Coronary artery (tissue), 2 donors: ENCODE measurements around the gene TBC1D5.

Source experiments
- DNase-seq: peaks from one replicate; pipeline ENCODE4 v3.0.0-alpha.2; 2017; ENCODE audit warnings: low spot score
- H3K27ac ChIP-seq, 2 donors: fragments of 200-600 bp; sonication (generic); one replicate each; pipeline ENCODE4 v1.5.1; 2016 to 2019
- H3K4me3 ChIP-seq: fragments of 200-600 bp; sonication (generic); 2 replicates; pipeline ENCODE4 v1.5.1; 2016; ENCODE audit warnings: mild to moderate bottlenecking, moderate library complexity
- TF ChIP-seq, protein P1 (sequence below): fragments of 200-600 bp; sonication (generic); IDR thresholded peaks from one replicate; pipeline ENCODE4 v1.5.1; 2019; ENCODE audit warnings: antibody characterized with exemption

Gene TBC1D5

DNA sequence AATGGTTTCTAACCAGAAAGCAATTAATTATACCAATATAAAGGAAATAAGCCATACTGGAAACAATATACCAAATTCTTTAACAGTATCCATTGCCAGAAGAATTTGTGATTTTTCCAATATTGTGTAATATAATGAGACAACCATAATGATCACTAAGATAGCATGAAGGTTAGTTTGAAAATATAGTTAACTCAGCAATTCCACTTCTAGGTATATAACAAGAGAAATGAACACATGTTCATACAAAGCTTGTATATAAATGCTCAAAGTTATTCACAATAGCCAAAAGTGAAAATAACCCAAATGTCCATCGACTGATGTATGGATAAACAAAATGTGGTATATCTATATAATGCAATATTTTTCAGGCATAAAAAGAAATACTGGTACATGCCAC lies 369.1 kb downstream of the TBC1D5 start:
- no peak for DNase-seq

DNA sequence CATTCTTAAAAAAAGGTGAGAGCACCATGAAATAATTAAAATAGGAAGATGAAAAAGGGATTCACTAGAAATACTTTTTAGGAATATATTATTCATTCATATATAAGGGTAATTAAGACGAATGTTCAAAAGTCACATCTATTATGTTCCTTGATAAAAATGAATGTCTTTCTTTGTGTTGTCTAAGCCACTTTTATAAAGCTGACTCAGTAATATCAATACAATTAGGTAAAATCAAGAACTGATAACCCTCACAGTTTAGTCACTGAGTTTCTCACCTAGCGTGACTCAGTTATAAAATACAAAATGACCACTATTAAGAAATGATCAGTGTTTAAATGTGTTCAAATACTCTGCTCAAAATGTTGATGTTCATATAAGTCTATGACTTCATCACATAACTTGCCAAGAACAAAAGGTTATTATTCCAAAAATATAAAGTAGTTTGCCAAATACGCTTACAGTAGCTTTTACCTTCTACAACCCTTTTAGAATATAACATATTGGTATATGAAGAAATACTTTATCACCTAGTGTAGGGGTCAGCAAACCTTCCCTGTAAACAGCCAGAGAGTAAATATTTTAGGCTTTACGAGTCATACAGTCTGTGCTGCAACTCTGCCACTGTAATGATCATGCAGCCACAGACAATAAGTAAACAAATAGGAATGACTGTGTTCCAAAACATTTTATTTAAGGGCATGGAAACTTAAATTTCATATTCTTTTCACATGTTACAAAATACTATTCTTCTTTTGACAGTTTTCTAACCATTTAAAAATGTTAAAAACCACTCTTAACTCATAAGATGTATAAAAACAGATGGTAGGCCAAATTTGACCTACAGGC lies 369.8 kb downstream of the TBC1D5 start:
- TF ChIP-seq, protein P1, sequence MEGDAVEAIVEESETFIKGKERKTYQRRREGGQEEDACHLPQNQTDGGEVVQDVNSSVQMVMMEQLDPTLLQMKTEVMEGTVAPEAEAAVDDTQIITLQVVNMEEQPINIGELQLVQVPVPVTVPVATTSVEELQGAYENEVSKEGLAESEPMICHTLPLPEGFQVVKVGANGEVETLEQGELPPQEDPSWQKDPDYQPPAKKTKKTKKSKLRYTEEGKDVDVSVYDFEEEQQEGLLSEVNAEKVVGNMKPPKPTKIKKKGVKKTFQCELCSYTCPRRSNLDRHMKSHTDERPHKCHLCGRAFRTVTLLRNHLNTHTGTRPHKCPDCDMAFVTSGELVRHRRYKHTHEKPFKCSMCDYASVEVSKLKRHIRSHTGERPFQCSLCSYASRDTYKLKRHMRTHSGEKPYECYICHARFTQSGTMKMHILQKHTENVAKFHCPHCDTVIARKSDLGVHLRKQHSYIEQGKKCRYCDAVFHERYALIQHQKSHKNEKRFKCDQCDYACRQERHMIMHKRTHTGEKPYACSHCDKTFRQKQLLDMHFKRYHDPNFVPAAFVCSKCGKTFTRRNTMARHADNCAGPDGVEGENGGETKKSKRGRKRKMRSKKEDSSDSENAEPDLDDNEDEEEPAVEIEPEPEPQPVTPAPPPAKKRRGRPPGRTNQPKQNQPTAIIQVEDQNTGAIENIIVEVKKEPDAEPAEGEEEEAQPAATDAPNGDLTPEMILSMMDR, result no peak
- Histone ChIP-seq H3K27ac (no peak overlapping the region), H3K4me3 (no peak overlapping the region)
- DNase-seq, result no peak

More for the DNA sequence above, 369.1 kb downstream of the TBC1D5 start:
- H3K27ac ChIP-seq, result no peak overlapping the region
- no peak overlapping the region for H3K4me3 ChIP-seq
- TF ChIP-seq, protein P1, result no peak

DNA sequence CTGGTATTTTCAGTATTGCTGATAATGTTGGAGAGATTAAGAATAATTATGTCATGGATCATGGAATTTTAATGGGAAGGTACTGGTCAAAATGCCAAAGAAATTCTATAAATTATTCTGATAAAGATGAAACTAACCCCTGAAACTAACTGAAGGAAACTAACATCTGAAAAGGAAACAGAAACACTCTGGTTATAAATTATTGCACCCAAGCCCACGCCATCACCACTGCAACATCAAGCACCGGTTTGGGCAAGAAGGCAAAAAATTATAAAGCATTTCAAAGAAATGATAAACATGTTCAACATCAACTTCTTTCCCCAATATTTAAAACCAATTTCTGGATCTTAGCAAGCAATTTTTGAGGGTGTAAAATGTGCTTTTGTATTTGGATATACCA lies 372.5 kb downstream of the TBC1D5 start:
- Histone ChIP-seq H3K27ac (no peak overlapping the region), H3K4me3 (no peak overlapping the region)
- TF ChIP-seq, protein P1, result no peak
- no peak for DNase-seq

DNA sequence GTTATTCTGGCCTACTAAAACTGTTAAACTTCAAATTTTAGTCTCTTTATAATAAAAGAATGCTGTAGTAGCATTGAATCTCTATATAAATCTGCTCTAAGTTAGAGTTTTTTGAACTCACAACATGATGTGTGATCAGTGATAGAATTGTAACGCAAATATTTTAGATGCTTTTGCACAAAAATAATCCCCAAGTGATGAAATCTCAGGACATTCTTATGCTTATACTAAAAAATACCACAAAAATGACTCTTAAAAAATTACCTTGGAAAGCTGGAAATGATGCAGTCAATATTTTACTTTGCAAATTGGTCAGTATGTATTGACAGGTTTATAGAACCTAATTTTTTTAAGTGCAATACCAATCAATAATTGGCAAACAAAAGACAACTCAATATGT lies 375.3 kb downstream of the TBC1D5 start:
- H3K4me3 ChIP-seq, result no peak overlapping the region
- no peak for DNase-seq
- H3K27ac ChIP-seq, result no peak overlapping the region
- TF ChIP-seq, protein P1, result no peak

DNA sequence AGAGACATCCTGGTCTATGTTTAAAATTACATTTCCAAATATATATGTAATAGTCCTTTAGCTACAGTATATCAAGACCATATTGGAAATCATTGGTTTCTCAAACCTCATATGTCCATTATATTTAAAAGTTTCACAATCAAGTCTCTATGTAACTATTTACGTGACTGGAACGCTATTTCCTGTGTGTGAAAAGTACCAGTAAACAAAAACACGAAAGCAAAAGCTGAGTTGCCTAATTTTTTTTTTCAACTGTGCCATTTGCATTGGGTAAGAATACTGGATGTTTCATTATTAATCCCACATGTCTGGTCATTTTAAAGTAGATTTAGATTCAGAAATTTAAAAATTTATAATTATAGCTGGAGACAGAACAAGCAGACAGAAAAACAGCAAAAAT lies 381.4 kb downstream of the TBC1D5 start:
- TF ChIP-seq, protein P1, result no peak
- no peak for DNase-seq
- no peak overlapping the region for H3K27ac ChIP-seq
- no peak overlapping the region for H3K4me3 ChIP-seq

DNA sequence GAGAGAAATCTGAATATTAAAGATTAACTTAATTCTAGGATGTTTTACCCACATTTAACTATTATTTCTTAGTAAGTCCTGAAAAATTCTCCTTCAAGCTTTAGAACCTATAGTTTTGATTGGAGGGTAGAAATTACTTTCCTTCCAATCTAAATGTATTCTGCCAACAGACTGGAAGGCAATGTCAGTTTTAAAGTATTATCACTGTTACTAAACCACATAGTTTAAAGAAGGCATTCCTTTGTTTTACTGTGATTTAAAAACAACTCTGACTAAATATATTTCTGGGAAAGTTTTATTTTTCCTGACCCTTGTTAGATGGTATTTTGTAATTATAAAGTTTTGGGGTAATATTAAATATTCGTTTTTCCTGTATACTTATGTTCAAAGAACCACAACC lies 382.5 kb downstream of the TBC1D5 start:
- Histone ChIP-seq H3K4me3 (no peak overlapping the region), H3K27ac (no peak overlapping the region)
- TF ChIP-seq, protein P1, result no peak
- DNase-seq, result no peak
